ENCODE data around the gene ANKRD36C. TPM values are rescaled to one million over a fixed set of nuclear protein-coding genes. Genes with fewer than 3 reads are reported as not detected.
"Not testable (repeated sequence)": the region's sequence is repeated elsewhere in the genome, so short reads cannot be mapped to it uniquely, and the experiment has no call there.

ANKRD36C gene
- total RNA-seq, 1 experiment from 2014 or later: 13.3 TPM

- DNase-seq (ENCODE audit: low read depth): not testable (repeated sequence)
Measured at GRCh38 chr2:96008051-96008450, 16.4 kb upstream of the ANKRD36C start.

- not testable (repeated sequence) for DNase-seq (ENCODE audit: low read depth)
Measured at GRCh38 chr2:96006248-96006647, 14.6 kb upstream of the ANKRD36C start.

- DNase-seq (ENCODE audit: low read depth): peak; percentile 64
Measured at GRCh38 chr2:95992520-95993272, 1.1 kb upstream of the ANKRD36C start.

- not testable (repeated sequence) for DNase-seq (ENCODE audit: low read depth)
Measured at GRCh38 chr2:95992102-95992501, 478 bp upstream of the ANKRD36C start.

- not testable (repeated sequence) for DNase-seq (ENCODE audit: low read depth)
Measured at GRCh38 chr2:95990884-95991283, 740 bp downstream of the ANKRD36C start.

GRCh38 chr2:95951662-95952061 is 40.0 kb downstream of the ANKRD36C start:
- DNase-seq (ENCODE audit: low read depth): not testable (repeated sequence)

- peak; percentile 34 for DNase-seq (ENCODE audit: low read depth)
Measured at GRCh38 chr2:95948039-95948438, 43.6 kb downstream of the ANKRD36C start.

- not testable (repeated sequence) for DNase-seq (ENCODE audit: low read depth)
Measured at GRCh38 chr2:95939947-95940346, 51.7 kb downstream of the ANKRD36C start.

GRCh38 chr2:95930740-95931139 is 60.9 kb downstream of the ANKRD36C start:
- DNase-seq (ENCODE audit: low read depth): not testable (repeated sequence)

- DNase-seq (ENCODE audit: low read depth): not testable (repeated sequence)
Measured at GRCh38 chr2:95917007-95917406, 74.6 kb downstream of the ANKRD36C start.

GRCh38 chr2:95915131-95915530 is 76.5 kb downstream of the ANKRD36C start:
- peak; percentile 13 for DNase-seq (ENCODE audit: low read depth)

GRCh38 chr2:95911431-95911830 is 80.2 kb downstream of the ANKRD36C start:
- DNase-seq (ENCODE audit: low read depth): peak; percentile 61

GRCh38 chr2:95894443-95894842 is 97.2 kb downstream of the ANKRD36C start:
- DNase-seq (ENCODE audit: low read depth): not testable (repeated sequence)

- DNase-seq (ENCODE audit: low read depth): not testable (repeated sequence)
Measured at GRCh38 chr2:95867929-95868328, 123.7 kb downstream of the ANKRD36C start.

GRCh38 chr2:95867047-95867677 is 124.5 kb downstream of the ANKRD36C start:
- DNase-seq (ENCODE audit: low read depth): not testable (repeated sequence)

GRCh38 chr2:95862121-95862520 is 129.5 kb downstream of the ANKRD36C start:
- DNase-seq (ENCODE audit: low read depth): not testable (repeated sequence)

GRCh38 chr2:95836151-95836550 is 155.5 kb downstream of the ANKRD36C start:
- no peak for DNase-seq (ENCODE audit: low read depth)

- DNase-seq (ENCODE audit: low read depth): not testable (repeated sequence)
Measured at GRCh38 chr2:95834077-95835013, 157.3 kb downstream of the ANKRD36C start.

GRCh38 chr2:95824218-95824617 is 167.4 kb downstream of the ANKRD36C start:
- not testable (repeated sequence) for DNase-seq (ENCODE audit: low read depth)

GRCh38 chr2:95817521-95817920 is 174.1 kb downstream of the ANKRD36C start:
- DNase-seq (ENCODE audit: low read depth): not testable (repeated sequence)

GRCh38 chr2:95813311-95813710 is 178.3 kb downstream of the ANKRD36C start:
- not testable (repeated sequence) for DNase-seq (ENCODE audit: low read depth)
